ENCODE measurements around the gene THAP4. TPM values are rescaled to one million over a fixed set of nuclear protein-coding genes. Genes with fewer than 3 reads are reported as not detected.
"Not testable (repeated sequence)": the region's sequence is repeated elsewhere in the genome, so short reads cannot be mapped to it uniquely, and the experiment has no call there.

Gene THAP4
- total RNA-seq, 1 experiment from 2014 or later: 33.5 TPM

DNA sequence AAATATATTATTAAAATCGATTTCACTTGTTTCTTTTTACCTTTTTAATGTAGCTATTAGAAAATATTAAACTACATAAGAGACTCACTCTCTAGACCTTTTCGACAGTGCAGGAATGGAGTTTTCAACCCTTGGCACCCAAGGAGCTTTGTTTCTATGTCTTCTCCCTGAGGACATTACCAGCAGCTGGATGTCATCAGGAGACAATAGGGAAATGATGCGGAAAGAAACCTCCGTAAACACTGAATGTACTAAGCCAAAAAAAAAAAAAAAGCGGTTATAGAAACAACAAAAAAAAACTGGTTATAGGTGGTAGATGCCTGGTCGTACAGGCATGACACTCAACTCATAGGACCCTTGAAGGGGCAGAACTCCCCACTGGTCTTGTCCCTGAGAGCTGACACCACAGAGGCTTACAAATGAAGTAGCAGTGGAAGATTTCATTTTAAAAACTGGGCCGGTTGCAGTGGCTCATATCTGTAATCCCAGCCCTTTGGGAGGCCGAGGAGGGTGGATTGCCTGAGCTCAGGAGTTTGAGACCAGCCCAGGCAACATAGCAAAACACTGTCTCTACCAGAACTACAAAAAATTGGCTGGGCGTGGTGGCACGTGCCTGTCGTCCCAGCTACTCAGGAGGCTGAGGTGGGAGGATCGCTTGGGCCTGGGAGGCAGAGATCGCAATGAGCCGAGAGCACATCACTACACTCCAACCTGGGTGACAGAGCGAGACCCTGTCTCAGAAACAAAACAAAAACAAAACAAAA, 23.8 kb downstream of the THAP4 start:
- DNase-seq (ENCODE audit: low read depth): peak; percentile 41

DNA sequence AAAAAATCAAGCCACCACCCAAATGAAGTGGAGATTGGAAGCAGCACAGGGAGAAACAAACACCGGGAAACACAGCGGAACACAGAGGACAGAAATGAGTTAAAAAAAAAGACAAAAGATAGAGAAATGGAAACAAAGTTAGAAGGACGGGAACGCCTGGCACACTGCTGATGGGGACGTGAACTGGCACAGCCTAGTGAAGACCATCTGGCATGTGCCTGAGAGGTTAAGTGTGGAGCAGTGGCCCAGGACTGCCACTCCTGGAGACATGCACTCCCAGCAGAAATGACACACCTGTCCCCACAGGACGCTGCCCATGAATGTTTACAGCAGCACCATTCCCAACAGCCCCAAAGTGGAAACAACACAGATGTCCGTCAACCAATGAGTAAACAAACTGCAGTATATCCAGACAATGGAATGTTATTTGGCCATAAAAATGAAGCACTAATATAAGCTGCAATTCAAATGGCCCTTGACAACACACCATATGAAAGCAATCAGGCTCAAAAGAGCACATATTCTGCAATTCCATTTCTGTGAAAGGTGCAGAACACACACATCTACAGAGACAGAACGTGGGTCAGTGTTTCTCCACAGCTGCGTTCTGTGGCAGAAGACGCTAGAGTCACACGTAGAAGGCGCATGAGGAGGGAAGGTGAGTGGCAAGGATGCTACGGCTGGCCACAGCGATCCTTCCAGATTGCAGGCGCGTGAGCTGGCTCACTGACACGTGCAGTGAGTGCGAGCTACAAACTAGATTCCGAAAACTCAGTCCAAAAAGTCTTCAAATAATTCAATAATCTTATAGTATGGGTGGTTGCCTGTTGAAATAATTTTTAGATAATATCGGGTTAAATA, 24.6 kb downstream of the THAP4 start:
- DNase-seq (ENCODE audit: low read depth): no peak

DNA sequence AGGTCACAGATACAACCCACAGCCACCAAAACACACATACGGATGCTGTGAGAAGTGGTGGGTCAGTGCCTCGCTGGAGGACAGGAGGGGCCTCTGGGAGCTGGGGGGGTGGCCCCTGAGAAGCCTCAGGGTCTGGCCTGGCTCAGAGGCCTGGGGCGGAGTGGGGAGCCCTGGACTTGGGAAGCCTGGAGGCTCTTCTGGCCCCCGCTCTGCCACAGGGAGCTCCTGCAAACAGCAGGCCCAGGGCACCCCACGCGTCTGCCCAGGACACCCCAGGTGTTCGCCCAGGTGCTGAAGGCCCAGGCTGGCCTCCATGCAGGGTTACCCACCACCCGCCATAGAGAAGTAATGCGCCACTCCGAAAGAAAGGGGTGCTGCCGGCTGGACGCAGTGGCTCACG, 25.9 kb downstream of the THAP4 start:
- no peak for DNase-seq (ENCODE audit: low read depth)

DNA sequence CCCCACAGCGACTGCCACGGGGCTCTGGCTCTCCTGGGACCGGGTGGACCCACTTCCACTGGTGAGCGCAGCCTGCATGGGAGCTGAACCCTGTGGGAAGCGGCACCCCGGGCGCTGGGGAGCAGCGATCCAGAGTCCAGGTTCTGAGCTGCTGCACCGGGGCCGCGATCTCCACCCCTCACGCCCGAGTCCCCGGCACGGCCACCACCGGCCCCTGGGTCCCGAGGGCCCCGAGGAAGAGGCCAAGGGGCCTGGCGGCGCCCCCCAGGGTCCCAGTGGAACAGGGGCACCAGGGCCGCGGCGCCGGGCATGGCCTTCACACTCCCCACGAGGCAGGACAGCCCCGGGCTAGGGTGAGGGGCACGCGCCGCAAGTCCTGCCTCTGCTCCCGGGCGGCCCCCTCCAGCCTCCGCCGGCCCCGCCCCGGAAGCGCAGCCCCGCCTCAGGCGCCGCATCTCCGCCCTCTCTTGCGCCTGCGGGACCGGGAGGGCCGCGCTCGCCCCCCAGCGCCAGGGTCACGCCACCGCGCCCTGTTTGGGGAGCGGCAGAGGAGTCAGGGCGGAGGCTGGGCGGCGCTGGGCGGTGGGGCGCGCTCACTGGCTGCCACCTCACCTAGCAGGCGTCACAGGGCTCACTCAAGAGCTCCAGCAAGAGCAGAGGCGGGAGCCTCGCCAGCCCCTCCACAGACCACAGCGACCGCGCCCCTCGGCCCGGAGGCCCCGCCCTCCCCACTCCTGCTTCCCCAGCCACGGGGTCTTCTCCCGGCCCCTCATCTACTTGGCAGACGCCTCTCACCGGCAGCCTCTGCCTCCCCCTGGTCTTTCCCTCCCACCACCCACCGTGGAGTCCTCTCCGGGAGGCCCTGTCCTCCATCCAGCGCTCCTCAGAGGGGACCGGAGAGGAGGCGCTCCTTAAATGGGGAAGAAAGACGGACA, 26.8 kb downstream of the THAP4 start:
- DNase-seq (ENCODE audit: low read depth): no peak

DNA sequence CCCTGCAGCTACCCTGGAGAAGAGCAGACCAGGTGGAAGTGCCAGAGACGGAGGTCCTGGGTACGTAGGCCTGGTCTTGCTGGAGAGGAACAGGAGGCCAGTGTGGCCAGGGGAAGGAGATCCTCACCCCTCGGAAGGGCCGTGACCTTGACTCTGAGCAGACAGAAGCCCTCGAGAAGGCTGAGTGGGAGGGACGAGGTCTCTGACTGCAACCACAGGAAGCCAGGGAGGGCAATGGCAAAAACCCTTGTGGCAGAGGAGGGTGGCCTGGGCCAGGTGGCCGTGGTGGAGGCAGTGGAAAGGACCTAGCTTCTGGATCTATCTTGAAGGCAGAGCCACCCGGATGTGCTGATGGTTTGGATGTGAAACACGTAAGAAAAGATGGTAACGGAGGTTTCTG, 28.1 kb downstream of the THAP4 start:
- no peak for DNase-seq (ENCODE audit: low read depth)

DNA sequence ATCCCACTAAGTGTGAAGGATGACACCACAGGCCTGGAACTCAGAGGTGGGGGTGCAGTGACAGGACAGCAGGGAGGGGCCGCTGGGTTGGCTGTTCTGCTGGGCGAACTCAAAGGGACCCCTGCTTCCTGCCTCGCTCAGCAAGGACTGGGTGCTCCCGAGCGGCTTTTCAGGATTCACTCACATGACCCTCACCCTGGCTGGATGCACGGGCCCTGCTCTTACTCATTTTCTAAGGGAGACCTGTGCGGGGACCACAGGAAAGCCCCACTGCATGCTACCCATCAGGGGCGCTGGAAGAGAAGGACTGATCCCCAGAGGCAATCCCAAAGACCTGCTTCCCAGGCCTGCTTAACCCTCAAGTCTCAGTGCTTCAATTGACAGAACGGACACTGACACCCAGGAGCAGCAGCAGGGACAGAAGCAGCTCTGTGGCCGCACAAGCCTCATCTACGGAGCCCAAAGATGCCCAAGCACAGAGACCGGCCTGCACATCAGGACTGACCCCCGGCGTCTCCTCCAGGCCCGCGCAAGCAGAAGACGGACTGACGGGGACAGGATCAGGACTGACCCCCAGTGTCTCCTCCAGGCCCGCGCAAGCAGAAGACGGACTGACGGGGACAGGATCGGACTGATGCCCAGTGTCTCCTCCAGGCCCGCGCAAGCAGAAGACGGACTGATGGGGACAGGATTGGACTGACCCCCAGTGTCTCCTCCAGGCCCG, 29.6 kb downstream of the THAP4 start:
- DNase-seq (ENCODE audit: low read depth): no peak

DNA sequence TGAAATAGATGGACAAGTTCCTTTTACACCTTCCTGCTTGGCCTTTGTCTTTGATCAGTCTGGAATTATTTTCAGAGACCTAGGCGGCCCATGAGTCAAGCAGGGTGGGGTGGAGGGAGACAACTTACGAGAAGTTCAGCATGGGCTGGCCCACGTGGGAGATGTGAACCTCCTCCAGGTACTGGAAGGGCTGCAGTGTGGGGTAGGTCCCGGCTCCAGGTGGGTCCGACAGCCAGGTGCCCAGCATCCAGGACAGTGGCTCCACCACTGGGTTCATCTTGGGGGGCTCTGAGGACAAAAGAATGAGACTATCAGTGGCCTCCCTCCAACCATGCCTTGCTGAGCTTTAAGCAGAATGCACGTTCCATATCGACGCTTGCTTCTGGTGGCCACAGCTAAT, 30.8 kb downstream of the THAP4 start:
- no peak for DNase-seq (ENCODE audit: low read depth)

DNA sequence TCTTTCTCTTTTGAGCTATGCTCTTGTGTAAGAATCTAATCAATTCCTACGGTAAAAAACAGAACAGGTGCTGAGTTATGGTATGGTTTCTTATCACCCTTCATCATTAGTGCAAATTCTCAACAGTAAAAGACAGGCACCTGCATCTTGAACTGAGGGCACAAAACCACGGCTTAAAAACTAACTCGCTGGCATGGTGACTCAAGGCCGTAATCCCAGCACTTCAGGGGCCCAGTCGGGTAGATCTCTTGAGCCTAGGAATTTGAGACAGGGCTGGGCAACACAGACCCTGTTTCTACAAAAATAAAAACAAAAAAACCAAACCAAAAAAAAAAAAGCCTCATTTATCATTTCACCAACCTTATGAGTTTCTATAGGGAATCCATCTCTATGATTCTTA, 33.3 kb downstream of the THAP4 start:
- no peak for DNase-seq (ENCODE audit: low read depth)

DNA sequence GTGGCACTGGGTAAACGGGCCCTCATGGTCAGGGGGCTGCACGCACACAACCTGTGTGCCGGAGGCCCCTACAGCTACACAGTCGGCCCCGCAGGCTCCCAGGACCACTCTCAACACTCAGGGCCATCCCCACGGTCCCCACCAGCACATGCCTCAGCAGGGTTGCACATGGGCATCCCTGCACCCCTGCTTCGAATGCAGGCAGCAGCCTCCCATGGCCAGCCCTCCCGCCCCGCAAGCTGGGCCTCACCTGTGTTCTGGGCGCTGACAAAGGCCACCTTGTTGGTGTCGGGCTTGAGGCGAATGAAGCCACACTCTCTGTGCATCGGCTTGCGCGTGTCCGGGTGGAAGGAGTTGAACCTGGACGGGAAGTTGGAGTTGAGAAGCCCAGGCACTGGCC, 34.2 kb downstream of the THAP4 start:
- no peak for DNase-seq (ENCODE audit: low read depth)

DNA sequence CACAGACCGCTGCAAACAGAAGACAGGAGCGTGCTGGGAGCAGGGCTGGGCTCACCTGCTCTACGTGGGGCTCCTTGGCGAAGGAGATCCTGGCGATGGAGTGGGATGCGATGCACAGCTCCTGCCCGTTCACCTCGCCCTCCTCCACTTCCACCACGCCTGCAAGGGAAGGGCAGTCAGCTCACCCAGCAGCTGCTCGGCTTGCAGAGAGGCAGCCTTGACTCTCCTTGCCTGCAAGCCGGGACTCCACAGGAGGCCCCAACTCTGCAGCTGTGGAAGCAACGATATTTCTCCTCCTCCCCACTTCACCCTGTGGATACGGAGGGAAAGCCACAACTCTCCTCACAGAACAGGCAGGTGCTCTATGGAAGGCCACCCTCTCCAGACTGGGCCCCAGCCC, 35.1 kb downstream of the THAP4 start:
- DNase-seq (ENCODE audit: low read depth): no peak

DNA sequence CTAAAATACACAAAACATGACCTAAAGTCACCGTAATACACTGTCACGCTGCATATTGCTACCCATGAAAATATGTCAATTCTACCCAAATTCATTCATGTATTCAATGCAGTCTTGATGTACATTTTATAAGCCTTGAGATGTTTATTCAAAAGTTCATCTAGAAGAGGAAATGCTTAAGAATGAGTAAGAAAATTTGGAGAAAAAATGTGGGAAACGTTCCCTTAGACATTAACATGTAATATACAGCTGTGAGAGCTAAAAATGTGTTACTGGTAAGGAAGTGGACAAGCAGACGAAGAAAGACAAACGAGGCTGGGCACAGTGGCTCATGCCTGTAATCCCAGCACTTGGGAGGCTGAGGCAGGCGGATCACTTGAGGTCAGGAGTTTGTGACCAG, 37.3 kb downstream of the THAP4 start:
- no peak for DNase-seq (ENCODE audit: low read depth)

DNA sequence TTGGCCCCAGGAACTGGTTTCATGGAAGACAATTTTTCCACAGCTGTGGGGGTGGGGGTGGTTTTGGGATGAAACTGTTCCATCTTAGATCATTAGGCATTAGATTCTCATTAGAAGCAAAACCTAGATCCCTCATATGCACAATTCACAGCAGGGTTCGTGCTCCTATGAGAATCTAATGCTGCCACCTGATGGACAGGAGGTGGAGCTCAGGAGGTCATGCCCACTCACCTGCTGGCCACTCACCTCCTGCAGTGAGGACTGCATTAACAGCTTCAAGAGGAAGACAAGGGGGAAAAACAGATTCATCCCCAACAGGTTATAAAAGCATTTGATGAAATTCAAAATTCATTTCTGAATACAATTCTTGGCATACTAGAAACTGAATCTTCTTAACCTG, 38.5 kb downstream of the THAP4 start:
- DNase-seq (ENCODE audit: low read depth): no peak

DNA sequence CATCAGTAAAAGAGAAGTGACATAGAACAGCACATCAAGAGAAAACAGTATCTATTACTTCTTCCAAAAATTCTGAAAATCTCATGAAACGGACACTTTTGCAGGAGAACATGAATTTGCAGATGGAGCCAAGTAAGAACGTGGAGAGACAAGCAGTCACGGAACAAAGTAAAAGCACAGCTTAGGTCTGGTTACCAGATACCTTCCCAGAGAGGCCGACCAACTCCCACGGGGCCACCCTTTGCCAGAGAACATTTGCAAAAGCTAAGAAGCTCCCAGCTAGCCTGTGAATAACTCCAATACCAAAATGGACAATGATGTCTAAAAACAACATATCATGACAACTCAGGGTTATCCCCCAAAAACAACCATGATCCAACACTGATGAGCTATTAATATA, 38.9 kb downstream of the THAP4 start:
- DNase-seq (ENCODE audit: low read depth): no peak

DNA sequence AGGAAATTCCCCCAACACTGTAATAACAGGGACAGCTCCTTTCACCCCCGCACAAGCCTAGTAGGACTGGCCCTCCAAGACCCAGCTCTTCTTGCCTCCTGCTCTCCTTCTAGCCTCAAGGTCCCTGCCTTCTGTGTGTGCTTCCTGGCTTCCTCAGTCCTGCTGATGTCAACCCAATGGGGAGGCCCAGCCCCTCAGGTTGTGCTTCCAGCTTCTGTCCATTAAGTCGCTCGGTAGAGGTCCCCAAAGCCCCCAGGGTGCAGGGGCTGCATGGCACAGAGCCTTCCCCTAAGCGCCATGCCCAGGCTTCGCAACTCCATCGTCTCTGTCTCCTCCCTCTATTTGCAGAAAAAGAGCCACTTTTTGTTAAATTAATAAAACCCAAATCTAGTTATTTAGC, 39.4 kb downstream of the THAP4 start:
- no peak for DNase-seq (ENCODE audit: low read depth)

DNA sequence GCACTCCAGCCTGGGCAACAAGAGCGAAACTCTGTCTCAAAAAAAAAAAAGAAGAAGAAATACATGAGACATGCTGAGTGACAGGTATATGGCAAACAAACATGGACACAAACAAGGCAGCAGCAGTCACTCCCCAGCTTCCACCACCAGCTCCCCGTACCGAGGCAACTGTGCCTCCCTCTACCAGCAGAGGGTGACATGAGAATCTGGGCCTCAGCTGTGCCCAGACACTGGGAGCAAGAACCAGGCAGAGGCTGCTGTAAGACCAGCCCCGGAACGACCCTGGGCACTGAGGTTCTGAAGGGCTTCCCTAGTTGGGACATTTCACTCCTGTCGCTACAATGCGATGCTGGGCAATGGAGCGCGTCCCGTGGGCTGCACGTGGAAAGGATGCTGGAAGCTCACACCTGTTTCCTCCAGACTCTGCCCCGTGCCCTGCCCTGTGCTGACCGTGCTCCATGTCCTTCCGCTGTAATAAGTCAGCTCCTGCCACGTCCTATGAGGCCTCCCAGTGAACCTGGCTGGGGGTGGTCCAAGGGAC, 41.3 kb downstream of the THAP4 start:
- no peak for DNase-seq (ENCODE audit: low read depth)

DNA sequence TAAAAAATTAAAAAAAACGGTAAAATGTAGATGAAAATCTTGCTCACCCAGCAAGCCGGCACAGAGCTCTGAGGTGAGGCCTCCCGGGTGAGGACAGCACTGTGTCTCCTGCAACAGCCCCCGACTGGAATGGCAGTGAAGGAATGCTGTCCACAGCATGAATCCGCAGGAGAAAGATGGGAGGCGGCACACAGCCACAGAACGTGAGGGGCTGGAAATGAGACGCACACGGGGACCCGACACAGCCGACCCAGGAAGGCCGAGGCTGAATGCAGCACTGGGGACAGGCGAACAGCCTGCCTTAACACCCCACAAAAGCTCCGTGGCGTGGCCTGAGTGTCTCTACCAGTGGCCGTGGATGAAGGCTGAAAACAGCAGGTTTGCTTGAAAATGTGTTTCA, 43.7 kb downstream of the THAP4 start:
- no peak for DNase-seq (ENCODE audit: low read depth)

DNA sequence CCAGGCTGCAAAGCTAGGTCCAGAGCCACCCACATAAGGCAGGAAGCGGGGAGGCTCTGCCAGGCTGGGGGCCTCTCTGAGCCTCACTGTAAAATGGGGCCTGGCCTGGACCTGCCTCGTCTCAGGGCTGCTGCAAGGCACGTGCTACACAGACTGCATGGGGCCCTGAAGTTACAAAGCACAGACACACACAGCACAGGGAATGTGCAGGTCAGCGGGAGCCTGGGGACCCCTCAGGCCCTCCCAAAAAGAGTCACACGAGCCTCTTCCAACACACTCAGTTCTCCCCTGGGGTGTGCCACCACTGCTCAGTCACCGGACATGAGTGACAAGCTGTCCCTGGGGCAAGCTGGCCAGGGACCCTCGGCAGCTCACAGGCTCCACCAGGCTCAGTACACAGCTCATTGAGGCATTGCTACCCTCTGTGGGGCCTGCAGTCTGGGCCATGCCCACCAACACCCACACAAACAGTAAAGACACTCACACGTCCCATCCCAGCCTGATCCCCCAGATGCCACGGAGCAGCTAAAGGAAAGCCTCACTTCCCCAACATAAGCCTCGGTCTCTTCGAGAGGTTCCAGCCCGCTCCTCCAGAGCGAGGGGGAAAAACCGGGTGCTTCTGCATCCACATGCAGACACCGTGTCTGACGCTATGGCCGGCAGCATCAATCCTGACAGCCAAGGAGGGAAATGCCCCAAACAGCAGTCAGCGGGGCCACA, 44.7 kb downstream of the THAP4 start:
- no peak for DNase-seq (ENCODE audit: low read depth)

DNA sequence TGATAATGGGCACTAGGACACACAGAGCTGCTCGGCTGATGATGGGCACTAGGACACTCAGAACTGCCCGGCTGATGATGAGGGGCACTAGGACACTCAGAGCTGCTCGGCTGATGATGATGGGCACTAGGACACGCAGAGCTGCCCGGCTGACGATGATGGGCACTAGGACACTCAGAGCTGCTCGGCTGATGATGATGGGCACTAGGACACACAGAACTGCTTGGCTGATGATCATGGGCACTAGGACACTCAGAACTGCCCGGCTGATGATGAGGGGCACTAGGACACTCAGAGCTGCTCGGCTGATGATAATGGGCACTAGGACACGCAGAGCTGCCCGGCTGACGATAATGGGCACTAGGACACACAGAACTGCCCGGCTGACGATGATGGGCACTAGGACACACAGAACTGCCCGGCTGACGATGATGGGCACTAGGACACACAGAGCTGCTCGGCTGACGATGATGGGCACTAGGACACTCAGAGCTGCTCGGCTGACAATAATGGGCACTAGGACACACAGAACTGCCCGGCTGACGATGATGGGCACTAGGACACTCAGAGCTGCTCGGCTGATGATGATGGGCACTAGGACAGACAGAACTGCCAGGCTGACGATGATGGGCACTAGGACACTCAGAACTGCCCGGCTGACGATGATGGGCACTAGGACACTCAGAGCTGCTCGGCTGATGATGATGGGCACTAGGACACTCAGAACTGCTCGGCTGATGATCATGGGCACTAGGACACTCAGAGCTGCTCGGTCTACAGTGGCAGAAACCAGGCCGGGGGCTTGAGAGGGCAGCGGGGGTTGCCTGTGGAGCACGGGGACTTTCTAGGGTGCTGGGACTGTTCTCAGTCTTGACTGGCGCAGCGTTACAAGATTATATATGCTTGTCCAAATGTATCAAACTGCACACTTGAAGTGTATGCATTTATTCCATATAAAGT, 46.2 kb downstream of the THAP4 start:
- not testable (repeated sequence) for DNase-seq (ENCODE audit: low read depth)

DNA sequence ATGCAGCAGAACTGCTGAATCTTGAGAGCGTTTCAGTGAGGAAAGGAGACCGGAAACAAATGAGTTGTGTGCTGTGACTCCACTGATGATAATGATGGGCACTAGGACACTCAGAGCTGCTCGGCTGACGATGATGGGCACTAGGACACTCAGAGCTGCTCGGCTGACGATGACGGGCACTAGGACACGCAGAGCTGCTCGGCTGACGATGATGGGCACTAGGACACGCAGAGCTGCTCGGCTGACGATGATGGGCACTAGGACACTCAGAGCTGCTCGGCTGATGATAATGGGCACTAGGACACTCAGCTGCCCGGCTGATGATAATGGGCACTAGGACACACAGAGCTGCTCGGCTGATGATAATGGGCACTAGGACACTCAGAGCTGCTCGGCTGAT, 47.1 kb downstream of the THAP4 start:
- DNase-seq (ENCODE audit: low read depth): not testable (repeated sequence)

Measured in RPMI7951 (cell line).